ENCODE results near the gene DNAJC6. TPM values are rescaled to one million over a fixed set of nuclear protein-coding genes. Genes with fewer than 3 reads are reported as not detected.

Gene DNAJC6
- total RNA-seq, 1 donor from 2014 or later = 8.3 TPM

GRCh38 chr1:65393347-65393746 lies 84.0 kb downstream of the DNAJC6 start:
- TF ChIP-seq CTCF (IDR thresholded peaks at IDR 0.05; ENCODE audit: insufficient read depth, low read length, poor library complexity, severe bottlenecking) = no peak
- no peaks in the 10 kb centered on the region for H3K36me3 ChIP-seq (ENCODE audit: control insufficient read depth, insufficient read depth, low read length)
- DNase-seq (ENCODE audit: low read depth) = no peak

DNA sequence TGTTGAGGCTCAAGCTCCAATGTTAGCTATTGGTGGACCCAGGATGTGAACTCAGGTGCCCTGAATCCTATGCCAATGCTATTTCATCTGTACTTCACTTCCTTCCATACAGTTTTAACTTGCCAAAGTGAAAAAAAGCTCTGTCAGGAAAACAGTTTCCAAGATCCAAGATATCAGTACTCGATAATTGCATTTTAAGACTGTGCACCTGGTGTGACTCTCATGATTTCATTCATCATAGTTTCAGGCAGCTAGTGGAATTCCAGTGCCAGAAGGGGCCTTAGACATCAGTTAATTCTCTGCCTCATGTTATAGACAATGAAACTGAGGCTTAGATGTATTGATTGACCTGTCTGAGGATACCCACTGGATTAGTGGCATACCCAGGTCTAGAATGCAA lies 84.6 kb downstream of the DNAJC6 start:
- no peak for TF ChIP-seq CTCF (IDR thresholded peaks at IDR 0.05; ENCODE audit: insufficient read depth, low read length, poor library complexity, severe bottlenecking)
- no peak for DNase-seq (ENCODE audit: low read depth)

More at GRCh38 chr1:65393347-65393746, 84.0 kb downstream of the DNAJC6 start:
- Histone ChIP-seq H3K27me3 (ENCODE audit: control insufficient read depth, insufficient read depth, low read length) (no peaks in the 10 kb centered on the region), H3K4me3 (ENCODE audit: low read depth, low read length) (no peak overlapping the region)

DNA sequence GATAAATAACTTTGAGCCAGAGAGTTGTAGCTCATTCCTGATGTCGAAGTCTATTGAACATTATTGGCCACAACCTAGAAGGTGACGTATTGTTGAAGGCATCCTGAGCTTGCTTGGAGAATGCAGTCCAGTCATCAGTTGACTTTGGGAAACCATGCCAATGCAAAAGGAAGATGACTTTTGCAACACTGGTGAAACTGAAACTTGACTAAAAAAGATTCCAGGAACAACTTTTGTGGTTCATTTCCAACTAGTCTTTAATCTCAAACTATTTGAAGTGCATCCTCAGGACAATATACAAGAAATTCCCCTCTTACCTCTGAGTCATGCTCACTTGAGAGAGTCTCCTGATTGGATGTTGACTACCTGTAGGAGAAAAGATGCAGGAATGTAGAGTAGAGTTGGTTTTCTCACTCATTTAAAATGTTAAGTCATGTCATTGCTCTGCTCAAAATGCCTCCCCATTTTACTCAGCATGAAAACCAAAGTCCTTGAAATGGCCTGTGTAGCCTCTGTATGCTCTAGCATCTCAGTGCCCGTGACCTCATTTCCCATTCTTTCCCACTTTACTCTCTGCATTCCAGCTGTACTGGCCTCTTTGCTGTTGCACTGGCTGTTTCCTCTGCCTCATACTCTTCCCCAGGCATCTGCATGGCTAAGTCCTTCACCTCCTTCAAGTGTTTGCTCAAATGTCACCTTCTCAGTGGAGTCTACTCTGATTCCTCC lies 86.7 kb downstream of the DNAJC6 start:
- Histone ChIP-seq H3K36me3 (ENCODE audit: control insufficient read depth, insufficient read depth, low read length) (no peaks in the 10 kb centered on the region), H3K4me3 (ENCODE audit: low read depth, low read length) (no peak overlapping the region), H3K27me3 (ENCODE audit: control insufficient read depth, insufficient read depth, low read length) (no peaks in the 10 kb centered on the region)
- no peak for TF ChIP-seq CTCF (IDR thresholded peaks at IDR 0.05; ENCODE audit: insufficient read depth, low read length, poor library complexity, severe bottlenecking)
- no peak for DNase-seq (ENCODE audit: low read depth)

More for the DNA sequence above, 84.6 kb downstream of the DNAJC6 start:
- Histone ChIP-seq H3K36me3 (ENCODE audit: control insufficient read depth, insufficient read depth, low read length) (no peaks in the 10 kb centered on the region), H3K4me3 (ENCODE audit: low read depth, low read length) (no peak overlapping the region), H3K27me3 (ENCODE audit: control insufficient read depth, insufficient read depth, low read length) (no peaks in the 10 kb centered on the region)

DNA sequence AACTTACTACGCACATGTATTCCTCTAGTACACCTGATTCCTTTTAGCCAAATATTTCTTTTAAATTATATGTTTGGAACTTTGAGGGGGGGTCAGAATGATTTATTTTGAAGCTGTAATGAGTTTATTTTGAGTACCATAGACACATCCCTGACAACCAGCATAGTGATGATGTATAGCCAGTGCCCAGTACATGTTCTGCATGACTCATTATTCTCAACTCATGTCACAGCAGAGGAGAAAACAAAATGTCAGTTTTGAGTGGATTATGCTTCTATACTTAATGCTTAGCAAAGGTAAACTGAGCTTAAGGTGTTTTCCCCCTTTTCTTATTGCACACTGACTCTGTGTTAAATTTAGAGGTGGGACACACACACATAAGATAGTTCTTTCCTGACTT lies 88.7 kb downstream of the DNAJC6 start:
- DNase-seq (ENCODE audit: low read depth) = no peak
- Histone ChIP-seq H3K4me3 (ENCODE audit: low read depth, low read length) (no peak overlapping the region), H3K27me3 (ENCODE audit: control insufficient read depth, insufficient read depth, low read length) (no peaks in the 10 kb centered on the region), H3K36me3 (ENCODE audit: control insufficient read depth, insufficient read depth, low read length) (no peaks in the 10 kb centered on the region)
- TF ChIP-seq CTCF (IDR thresholded peaks at IDR 0.05; ENCODE audit: insufficient read depth, low read length, poor library complexity, severe bottlenecking) = no peak

GRCh38 chr1:65399003-65399402 lies 89.7 kb downstream of the DNAJC6 start:
- no peak for TF ChIP-seq CTCF (IDR thresholded peaks at IDR 0.05; ENCODE audit: insufficient read depth, low read length, poor library complexity, severe bottlenecking)
- no peak for DNase-seq (ENCODE audit: low read depth)
- Histone ChIP-seq H3K27me3 (ENCODE audit: control insufficient read depth, insufficient read depth, low read length) (no peaks in the 10 kb centered on the region), H3K4me3 (ENCODE audit: low read depth, low read length) (no peak overlapping the region), H3K36me3 (ENCODE audit: control insufficient read depth, insufficient read depth, low read length) (no peaks in the 10 kb centered on the region)

- Histone ChIP-seq H3K4me3 (ENCODE audit: low read depth, low read length) (no peak overlapping the region), H3K27me3 (ENCODE audit: control insufficient read depth, insufficient read depth, low read length) (no peaks in the 10 kb centered on the region), H3K36me3 (ENCODE audit: control insufficient read depth, insufficient read depth, low read length) (no peaks in the 10 kb centered on the region)
- no peak for TF ChIP-seq CTCF (IDR thresholded peaks at IDR 0.05; ENCODE audit: insufficient read depth, low read length, poor library complexity, severe bottlenecking)
- no peak for DNase-seq (ENCODE audit: low read depth)
Observed at GRCh38 chr1:65401612-65402011, 92.3 kb downstream of the DNAJC6 start.
